Measurements from ENCODE around the gene ATXN1.
"Not testable (repeated sequence)": the region's sequence is repeated elsewhere in the genome, so short reads cannot be mapped to it uniquely, and the experiment has no call there.

DNA sequence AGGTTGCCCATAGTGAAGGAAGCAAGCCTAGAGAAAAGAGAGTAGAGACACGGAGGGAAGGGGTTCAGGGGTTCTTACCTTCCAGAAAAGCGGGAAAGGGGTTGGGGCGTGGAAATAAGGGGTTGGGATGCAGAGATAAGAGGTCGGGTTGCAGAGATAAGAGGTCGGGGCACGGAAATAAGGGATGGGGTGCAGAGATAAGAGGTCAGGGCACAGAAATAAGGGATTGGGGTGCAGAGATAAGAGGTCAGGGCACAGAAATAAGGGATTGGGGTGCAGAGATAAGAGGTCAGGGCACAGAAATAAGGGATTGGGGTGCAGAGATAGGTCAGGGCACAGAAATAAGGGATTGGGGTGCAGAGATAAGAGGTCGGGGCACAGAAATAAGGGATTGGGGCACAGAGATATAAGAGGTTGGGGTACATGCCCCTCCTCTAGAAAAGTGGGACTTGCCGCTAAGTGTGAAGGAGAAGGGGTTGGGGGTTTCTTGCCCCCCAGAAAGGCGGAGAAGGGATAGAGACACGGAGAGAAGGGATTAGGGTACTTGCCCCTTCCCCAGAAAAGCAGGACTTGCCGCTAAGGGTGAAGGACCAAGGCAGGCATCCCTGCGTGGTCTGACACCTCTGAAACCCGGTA, 497.7 kb downstream of the ATXN1 start:
- TF ChIP-seq CTCF (tag by site-specific recombination; IDR thresholded peaks at IDR 0.05); ZNF776 (tag by site-specific recombination; IDR thresholded peaks at IDR 0.05; ENCODE audit: borderline replicate concordance); ZSCAN30 (tag by site-specific recombination; IDR thresholded peaks at IDR 0.05); GLIS1 (tag by site-specific recombination; IDR thresholded peaks at IDR 0.05); ZNF184 (tag by site-specific recombination; IDR thresholded peaks at IDR 0.05); ZNF629 (tag by site-specific recombination; IDR thresholded peaks at IDR 0.05); ZNF274 (IDR thresholded peaks at IDR 0.05; ENCODE audit: low read length); ZNF274 (tag by site-specific recombination; IDR thresholded peaks at IDR 0.05; ENCODE audit: borderline replicate concordance); PBX3 (CRISPR knock-in tag; IDR thresholded peaks at IDR 0.05); ZBTB7A (tag by site-specific recombination; IDR thresholded peaks at IDR 0.05; ENCODE audit: low read depth): not testable (repeated sequence)
- TF ChIP-seq, protein P1, sequence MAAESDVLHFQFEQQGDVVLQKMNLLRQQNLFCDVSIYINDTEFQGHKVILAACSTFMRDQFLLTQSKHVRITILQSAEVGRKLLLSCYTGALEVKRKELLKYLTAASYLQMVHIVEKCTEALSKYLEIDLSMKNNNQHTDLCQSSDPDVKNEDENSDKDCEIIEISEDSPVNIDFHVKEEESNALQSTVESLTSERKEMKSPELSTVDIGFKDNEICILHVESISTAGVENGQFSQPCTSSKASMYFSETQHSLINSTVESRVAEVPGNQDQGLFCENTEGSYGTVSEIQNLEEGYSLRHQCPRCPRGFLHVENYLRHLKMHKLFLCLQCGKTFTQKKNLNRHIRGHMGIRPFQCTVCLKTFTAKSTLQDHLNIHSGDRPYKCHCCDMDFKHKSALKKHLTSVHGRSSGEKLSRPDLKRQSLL (tag by site-specific recombination; IDR thresholded peaks at IDR 0.05) = not testable (repeated sequence)
- TF ChIP-seq, protein P2, sequence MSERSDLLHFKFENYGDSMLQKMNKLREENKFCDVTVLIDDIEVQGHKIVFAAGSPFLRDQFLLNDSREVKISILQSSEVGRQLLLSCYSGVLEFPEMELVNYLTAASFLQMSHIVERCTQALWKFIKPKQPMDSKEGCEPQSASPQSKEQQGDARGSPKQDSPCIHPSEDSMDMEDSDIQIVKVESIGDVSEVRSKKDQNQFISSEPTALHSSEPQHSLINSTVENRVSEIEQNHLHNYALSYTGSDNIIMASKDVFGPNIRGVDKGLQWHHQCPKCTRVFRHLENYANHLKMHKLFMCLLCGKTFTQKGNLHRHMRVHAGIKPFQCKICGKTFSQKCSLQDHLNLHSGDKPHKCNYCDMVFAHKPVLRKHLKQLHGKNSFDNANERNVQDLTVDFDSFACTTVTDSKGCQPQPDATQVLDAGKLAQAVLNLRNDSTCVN (tag by site-specific recombination; optimal IDR thresholded peaks at IDR 0.05) = not testable (repeated sequence)
- TF ChIP-seq, protein P3, sequence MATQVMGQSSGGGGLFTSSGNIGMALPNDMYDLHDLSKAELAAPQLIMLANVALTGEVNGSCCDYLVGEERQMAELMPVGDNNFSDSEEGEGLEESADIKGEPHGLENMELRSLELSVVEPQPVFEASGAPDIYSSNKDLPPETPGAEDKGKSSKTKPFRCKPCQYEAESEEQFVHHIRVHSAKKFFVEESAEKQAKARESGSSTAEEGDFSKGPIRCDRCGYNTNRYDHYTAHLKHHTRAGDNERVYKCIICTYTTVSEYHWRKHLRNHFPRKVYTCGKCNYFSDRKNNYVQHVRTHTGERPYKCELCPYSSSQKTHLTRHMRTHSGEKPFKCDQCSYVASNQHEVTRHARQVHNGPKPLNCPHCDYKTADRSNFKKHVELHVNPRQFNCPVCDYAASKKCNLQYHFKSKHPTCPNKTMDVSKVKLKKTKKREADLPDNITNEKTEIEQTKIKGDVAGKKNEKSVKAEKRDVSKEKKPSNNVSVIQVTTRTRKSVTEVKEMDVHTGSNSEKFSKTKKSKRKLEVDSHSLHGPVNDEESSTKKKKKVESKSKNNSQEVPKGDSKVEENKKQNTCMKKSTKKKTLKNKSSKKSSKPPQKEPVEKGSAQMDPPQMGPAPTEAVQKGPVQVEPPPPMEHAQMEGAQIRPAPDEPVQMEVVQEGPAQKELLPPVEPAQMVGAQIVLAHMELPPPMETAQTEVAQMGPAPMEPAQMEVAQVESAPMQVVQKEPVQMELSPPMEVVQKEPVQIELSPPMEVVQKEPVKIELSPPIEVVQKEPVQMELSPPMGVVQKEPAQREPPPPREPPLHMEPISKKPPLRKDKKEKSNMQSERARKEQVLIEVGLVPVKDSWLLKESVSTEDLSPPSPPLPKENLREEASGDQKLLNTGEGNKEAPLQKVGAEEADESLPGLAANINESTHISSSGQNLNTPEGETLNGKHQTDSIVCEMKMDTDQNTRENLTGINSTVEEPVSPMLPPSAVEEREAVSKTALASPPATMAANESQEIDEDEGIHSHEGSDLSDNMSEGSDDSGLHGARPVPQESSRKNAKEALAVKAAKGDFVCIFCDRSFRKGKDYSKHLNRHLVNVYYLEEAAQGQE (tag by site-specific recombination; IDR thresholded peaks at IDR 0.05) = not testable (repeated sequence)
- TF ChIP-seq, protein P4, sequence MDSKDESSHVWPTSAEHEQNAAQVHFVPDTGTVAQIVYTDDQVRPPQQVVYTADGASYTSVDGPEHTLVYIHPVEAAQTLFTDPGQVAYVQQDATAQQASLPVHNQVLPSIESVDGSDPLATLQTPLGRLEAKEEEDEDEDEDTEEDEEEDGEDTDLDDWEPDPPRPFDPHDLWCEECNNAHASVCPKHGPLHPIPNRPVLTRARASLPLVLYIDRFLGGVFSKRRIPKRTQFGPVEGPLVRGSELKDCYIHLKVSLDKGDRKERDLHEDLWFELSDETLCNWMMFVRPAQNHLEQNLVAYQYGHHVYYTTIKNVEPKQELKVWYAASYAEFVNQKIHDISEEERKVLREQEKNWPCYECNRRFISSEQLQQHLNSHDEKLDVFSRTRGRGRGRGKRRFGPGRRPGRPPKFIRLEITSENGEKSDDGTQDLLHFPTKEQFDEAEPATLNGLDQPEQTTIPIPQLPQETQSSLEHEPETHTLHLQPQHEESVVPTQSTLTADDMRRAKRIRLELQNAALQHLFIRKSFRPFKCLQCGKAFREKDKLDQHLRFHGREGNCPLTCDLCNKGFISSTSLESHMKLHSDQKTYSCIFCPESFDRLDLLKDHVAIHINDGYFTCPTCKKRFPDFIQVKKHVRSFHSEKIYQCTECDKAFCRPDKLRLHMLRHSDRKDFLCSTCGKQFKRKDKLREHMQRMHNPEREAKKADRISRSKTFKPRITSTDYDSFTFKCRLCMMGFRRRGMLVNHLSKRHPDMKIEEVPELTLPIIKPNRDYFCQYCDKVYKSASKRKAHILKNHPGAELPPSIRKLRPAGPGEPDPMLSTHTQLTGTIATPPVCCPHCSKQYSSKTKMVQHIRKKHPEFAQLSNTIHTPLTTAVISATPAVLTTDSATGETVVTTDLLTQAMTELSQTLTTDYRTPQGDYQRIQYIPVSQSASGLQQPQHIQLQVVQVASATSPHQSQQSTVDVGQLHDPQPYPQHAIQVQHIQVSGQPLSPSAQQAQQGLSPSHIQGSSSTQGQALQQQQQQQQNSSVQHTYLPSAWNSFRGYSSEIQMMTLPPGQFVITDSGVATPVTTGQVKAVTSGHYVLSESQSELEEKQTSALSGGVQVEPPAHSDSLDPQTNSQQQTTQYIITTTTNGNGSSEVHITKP (tag by site-specific recombination; IDR thresholded peaks at IDR 0.05) = not testable (repeated sequence)
